Measurements from ENCODE around the gene RTP1.

- TF ChIP-seq POLR2AphosphoS5 (IDR thresholded peaks at IDR 0.05) (no peak), CTCF (IDR thresholded peaks at IDR 0.05) (no peak)
These were observed 30.5 kb downstream of the RTP1 start for GRCh38 chr3:187227658-187228258.

Measured in prostate gland (tissue), 2 donors.